SK-N-SH (cell line): ENCODE measurements around the gene HTR1D.

Experiments used
- CHD2 ChIP-seq: fragments of 150-350 bp; IDR thresholded peaks from 2 replicates; pipeline ENCODE4 v1.6.1; 2018; ENCODE audit warnings: low read length; ENCODE audit not compliant: partially characterized antibody
- FOXJ3 ChIP-seq: sonication (generic); formaldehyde crosslinking; IDR thresholded peaks from 2 replicates; pipeline ENCODE4 v1.5.1; 2020; ENCODE audit warnings: mild to moderate bottlenecking, missing genetic modification reagents
- JUND ChIP-seq: IDR thresholded peaks from 2 replicates; pipeline ENCODE4 v1.4.0; 2012
- NFIC ChIP-seq: IDR thresholded peaks from 2 replicates; pipeline ENCODE4 v1.4.0; 2012; ENCODE audit warnings: borderline replicate concordance
- POLR2AphosphoS5 ChIP-seq: IDR thresholded peaks from 2 replicates; pipeline ENCODE4 v1.6.1; 2012; ENCODE audit warnings: low read depth, low read length
- RFX5 ChIP-seq: IDR thresholded peaks from 2 replicates; pipeline ENCODE4 v1.6.1; 2012; ENCODE audit warnings: mild to moderate bottlenecking, improper control_type of control experiment, low read length
- SIN3A ChIP-seq: IDR thresholded peaks from 2 replicates; pipeline ENCODE4 v1.6.1; 2012; ENCODE audit warnings: low read depth, mild to moderate bottlenecking, low read length, moderate library complexity, borderline replicate concordance
- TF ChIP-seq, protein P1 (sequence below): fragments of 200-600 bp; sonication (generic); IDR thresholded peaks from 2 replicates; pipeline ENCODE4 v1.6.1; 2017; ENCODE audit warnings: antibody characterized with exemption, mild to moderate bottlenecking, moderate library complexity
- TF ChIP-seq, protein P2 (sequence below): IDR thresholded peaks from 2 replicates; pipeline ENCODE4 v1.6.1; 2012; ENCODE audit warnings: mild to moderate bottlenecking, low read depth, low read length, moderate library complexity
- TF ChIP-seq, protein P3 (sequence below): IDR thresholded peaks from 2 replicates; pipeline ENCODE4 v1.4.0; 2012; ENCODE audit warnings: low read depth

DNA sequence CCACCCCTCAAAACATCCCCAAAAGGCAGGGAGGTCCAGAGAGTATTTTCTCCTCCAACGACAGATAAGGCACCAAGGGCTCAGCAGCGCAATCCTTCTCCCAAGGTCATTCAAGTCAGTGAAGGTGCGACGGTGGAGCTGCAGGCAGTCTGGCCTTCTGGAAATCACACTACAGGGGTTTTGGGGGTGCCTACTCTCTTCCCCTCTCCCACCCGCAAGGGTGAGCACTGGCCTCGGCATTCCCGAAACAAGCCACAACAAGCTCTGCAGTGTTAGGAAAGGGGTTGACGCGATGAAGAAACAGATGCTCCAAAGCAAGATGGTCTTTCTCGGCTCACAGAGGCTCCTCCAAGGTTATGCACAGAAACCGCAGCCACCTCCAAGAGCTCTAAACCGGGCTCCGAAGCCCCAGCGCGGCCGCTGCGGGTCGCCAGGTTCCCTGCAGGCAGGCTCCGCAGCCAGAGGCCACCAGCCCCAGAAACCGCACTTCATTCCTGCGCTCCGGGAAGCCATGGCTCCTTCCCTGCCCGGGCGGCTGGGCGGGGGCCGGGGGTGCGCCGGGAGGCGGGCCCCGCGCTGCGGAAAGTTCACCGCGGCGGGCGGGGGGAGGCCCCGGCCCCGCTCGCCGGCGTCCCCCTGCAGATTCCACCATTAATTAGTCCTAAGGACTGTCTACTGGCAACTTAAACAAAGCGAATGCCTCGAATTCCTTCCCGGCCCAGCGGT lies 49.8 kb downstream of the HTR1D start:
- TF ChIP-seq, protein P1, sequence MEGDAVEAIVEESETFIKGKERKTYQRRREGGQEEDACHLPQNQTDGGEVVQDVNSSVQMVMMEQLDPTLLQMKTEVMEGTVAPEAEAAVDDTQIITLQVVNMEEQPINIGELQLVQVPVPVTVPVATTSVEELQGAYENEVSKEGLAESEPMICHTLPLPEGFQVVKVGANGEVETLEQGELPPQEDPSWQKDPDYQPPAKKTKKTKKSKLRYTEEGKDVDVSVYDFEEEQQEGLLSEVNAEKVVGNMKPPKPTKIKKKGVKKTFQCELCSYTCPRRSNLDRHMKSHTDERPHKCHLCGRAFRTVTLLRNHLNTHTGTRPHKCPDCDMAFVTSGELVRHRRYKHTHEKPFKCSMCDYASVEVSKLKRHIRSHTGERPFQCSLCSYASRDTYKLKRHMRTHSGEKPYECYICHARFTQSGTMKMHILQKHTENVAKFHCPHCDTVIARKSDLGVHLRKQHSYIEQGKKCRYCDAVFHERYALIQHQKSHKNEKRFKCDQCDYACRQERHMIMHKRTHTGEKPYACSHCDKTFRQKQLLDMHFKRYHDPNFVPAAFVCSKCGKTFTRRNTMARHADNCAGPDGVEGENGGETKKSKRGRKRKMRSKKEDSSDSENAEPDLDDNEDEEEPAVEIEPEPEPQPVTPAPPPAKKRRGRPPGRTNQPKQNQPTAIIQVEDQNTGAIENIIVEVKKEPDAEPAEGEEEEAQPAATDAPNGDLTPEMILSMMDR = no peak
- TF ChIP-seq CHD2 (no peak), RFX5 (no peak), POLR2AphosphoS5 (no peak), JUND (no peak), FOXJ3 (no peak), SIN3A (no peak), NFIC (no peak)
- TF ChIP-seq, protein P2, sequence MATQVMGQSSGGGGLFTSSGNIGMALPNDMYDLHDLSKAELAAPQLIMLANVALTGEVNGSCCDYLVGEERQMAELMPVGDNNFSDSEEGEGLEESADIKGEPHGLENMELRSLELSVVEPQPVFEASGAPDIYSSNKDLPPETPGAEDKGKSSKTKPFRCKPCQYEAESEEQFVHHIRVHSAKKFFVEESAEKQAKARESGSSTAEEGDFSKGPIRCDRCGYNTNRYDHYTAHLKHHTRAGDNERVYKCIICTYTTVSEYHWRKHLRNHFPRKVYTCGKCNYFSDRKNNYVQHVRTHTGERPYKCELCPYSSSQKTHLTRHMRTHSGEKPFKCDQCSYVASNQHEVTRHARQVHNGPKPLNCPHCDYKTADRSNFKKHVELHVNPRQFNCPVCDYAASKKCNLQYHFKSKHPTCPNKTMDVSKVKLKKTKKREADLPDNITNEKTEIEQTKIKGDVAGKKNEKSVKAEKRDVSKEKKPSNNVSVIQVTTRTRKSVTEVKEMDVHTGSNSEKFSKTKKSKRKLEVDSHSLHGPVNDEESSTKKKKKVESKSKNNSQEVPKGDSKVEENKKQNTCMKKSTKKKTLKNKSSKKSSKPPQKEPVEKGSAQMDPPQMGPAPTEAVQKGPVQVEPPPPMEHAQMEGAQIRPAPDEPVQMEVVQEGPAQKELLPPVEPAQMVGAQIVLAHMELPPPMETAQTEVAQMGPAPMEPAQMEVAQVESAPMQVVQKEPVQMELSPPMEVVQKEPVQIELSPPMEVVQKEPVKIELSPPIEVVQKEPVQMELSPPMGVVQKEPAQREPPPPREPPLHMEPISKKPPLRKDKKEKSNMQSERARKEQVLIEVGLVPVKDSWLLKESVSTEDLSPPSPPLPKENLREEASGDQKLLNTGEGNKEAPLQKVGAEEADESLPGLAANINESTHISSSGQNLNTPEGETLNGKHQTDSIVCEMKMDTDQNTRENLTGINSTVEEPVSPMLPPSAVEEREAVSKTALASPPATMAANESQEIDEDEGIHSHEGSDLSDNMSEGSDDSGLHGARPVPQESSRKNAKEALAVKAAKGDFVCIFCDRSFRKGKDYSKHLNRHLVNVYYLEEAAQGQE = no peak
- TF ChIP-seq, protein P3, sequence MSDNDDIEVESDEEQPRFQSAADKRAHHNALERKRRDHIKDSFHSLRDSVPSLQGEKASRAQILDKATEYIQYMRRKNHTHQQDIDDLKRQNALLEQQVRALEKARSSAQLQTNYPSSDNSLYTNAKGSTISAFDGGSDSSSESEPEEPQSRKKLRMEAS = peak; percentile 24
